AG04449 (cell line): ENCODE results near the gene MRPL50.

Experiments used
- CTCF ChIA-PET: fragments of 350-600 bp; formaldehyde crosslinking; extraction: SDS; loops from one replicate; lab custom pipeline; 2021; ENCODE audit warnings: antibody characterized with exemption; lab: Yijun Ruan, JAX
- POLR2A ChIA-PET: fragments of 400-600, 350-600 bp; formaldehyde crosslinking; extraction: SDS; loops from one replicate; lab custom pipeline; 2020; ENCODE audit warnings: antibody characterized with exemption, inconsistent platforms; lab: Yijun Ruan, JAX
- DNase-seq: peaks from one replicate; pipeline ENCODE4 v3.0.0-alpha.2; 2010; ENCODE audit warnings: low read depth, low spot score
- H3K4me3 ChIP-seq: 2 replicates; pipeline ENCODE4 v1.5.1; 2011; ENCODE audit warnings: low read depth, mild to moderate bottlenecking, control low read depth, low read length
- TF ChIP-seq, protein P1 (sequence below): IDR thresholded peaks from one replicate; pipeline ENCODE4 v1.5.1; 2011; ENCODE audit warnings: mild to moderate bottlenecking, moderate library complexity, low read length, control low read depth, inconsistent platforms; ENCODE audit not compliant: insufficient read depth; ENCODE audit errors: missing control alignments

Gene MRPL50

DNA sequence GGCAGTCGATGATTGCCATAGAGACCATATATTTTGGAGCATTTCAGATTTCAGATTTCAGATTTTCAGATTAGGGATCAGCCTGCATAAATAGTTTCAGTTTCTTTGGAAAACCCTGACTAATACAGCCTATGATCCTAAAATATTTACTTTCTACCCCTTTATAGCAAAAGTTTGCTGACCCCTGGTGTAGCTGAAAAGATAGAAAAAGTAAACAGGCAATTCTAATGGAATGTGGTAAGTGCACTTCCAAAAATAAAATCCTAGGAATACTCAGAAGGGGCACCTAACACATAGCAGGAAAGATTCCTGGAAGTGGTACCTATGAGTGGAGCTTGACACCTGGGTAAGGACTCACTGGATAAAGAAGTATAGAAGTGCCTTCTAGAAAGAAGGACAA, 48.1 kb downstream of the MRPL50 start:
- H3K4me3 ChIP-seq, result no peak overlapping the region
- DNase-seq, result no peak
- POLR2A ChIA-PET, result no interaction called here
- TF ChIP-seq, protein P1, sequence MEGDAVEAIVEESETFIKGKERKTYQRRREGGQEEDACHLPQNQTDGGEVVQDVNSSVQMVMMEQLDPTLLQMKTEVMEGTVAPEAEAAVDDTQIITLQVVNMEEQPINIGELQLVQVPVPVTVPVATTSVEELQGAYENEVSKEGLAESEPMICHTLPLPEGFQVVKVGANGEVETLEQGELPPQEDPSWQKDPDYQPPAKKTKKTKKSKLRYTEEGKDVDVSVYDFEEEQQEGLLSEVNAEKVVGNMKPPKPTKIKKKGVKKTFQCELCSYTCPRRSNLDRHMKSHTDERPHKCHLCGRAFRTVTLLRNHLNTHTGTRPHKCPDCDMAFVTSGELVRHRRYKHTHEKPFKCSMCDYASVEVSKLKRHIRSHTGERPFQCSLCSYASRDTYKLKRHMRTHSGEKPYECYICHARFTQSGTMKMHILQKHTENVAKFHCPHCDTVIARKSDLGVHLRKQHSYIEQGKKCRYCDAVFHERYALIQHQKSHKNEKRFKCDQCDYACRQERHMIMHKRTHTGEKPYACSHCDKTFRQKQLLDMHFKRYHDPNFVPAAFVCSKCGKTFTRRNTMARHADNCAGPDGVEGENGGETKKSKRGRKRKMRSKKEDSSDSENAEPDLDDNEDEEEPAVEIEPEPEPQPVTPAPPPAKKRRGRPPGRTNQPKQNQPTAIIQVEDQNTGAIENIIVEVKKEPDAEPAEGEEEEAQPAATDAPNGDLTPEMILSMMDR, result no peak
- CTCF ChIA-PET, result no interaction called here

- ChIA-PET CTCF (no interaction called here), POLR2A (no interaction called here)
- DNase-seq, result no peak
- TF ChIP-seq, protein P1, result no peak
- H3K4me3 ChIP-seq, result no peak overlapping the region
Observed at GRCh38 chr9:101342595-101342994, 55.8 kb downstream of the MRPL50 start.

DNA sequence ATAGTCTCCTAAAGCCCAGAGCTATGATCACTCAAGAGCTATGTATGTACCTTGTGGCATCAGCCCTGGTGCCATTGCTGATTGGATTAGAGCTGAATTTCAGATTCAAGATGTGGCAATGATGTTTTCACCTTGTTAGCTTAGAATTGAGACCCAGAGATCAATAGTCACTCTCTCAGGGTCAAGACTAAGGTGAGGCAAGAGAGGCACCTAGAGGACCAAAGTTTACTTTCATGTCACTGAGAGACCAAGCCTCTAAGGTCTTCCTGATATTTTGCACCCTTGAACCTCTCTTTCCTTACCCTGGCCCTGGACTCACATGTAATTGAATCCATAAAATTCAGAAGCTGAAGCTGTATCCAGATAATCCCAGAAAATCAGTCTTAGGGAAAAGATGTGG, 56.5 kb downstream of the MRPL50 start:
- CTCF ChIA-PET, result no interaction called here
- TF ChIP-seq, protein P1, result no peak
- H3K4me3 ChIP-seq, result no peak overlapping the region
- DNase-seq, result no peak
- POLR2A ChIA-PET, result no interaction called here
